HepG2 (cell line): ENCODE data around the gene MYO19. TPM values are rescaled to one million over a fixed set of nuclear protein-coding genes. Genes with fewer than 3 reads are reported as not detected.
A peak's percentile ranks its signal among the peaks of the same experiment; 100 is the strongest.

ENCODE experiments used
- ATF7-NPFF ChIP-seq: sonication (generic); formaldehyde crosslinking; IDR thresholded peaks from 2 replicates; pipeline ENCODE4 v1.8.1; 2023; ENCODE audit warnings: mild to moderate bottlenecking, low read depth, missing genetic modification reagents, moderate library complexity
- HDAC1 ChIP-seq: sonication (generic); formaldehyde crosslinking; IDR thresholded peaks from 2 replicates; pipeline ENCODE4 v1.5.1; 2020; ENCODE audit warnings: mild to moderate bottlenecking, missing genetic modification reagents
- HOXA3 ChIP-seq: sonication (generic); formaldehyde crosslinking; IDR thresholded peaks from 2 replicates; pipeline ENCODE4 v1.5.0; 2020; ENCODE audit warnings: missing genetic modification reagents
- JUN ChIP-seq: sonication (generic); formaldehyde crosslinking; IDR thresholded peaks from 2 replicates; pipeline ENCODE4 v1.4.0; 2020; ENCODE audit warnings: mild to moderate bottlenecking, missing genetic modification reagents
- PAF1 ChIP-seq: IDR thresholded peaks from 2 replicates; pipeline ENCODE4 v1.6.1; 2016; ENCODE audit warnings: missing genetic modification reagents, missing compliant biosample characterization
- SALL2 ChIP-seq: sonication (generic); formaldehyde crosslinking; IDR thresholded peaks from 2 replicates; pipeline ENCODE4 v1.8.1; 2023; ENCODE audit warnings: mild to moderate bottlenecking, missing genetic modification reagents, inconsistent platforms
- SYNCRIP ChIP-seq: fragments of 200-400 bp; formaldehyde crosslinking; IDR thresholded peaks from 2 replicates; pipeline ENCODE4 v1.6.1; 2018; ENCODE audit warnings: mild to moderate bottlenecking, low read depth, low read length; ENCODE audit not compliant: insufficient read depth
- ZC3H13 ChIP-seq: sonication (generic); formaldehyde crosslinking; IDR thresholded peaks from 2 replicates; pipeline ENCODE4 v1.8.1; 2023; ENCODE audit warnings: mild to moderate bottlenecking, missing genetic modification reagents, moderate library complexity
- ZNF224 ChIP-seq: sonication (generic); formaldehyde crosslinking; IDR thresholded peaks from 2 replicates; pipeline ENCODE4 v1.5.0; 2020; ENCODE audit warnings: mild to moderate bottlenecking, missing genetic modification reagents
- ZNF451 ChIP-seq: sonication (generic); formaldehyde crosslinking; IDR thresholded peaks from 2 replicates; pipeline ENCODE4 v1.5.0; 2020; ENCODE audit warnings: mild to moderate bottlenecking, missing genetic modification reagents
- ZNF547 ChIP-seq: sonication (generic); formaldehyde crosslinking; IDR thresholded peaks from 2 replicates; pipeline ENCODE4 v1.5.1; 2020; ENCODE audit warnings: mild to moderate bottlenecking, missing genetic modification reagents
- polyA plus RNA-seq, 8 experiments: library from polyadenylated mRNA; depleted of rRNA in 3 of 8; stranded (reverse) in 7 of 8; unstranded in 1 of 8; fragments of >200 nt; fragmentation: Illumina TruSeq in 4 of 8; extraction: Trizol in 4 of 8; gene quantifications; 2 replicates each; pipeline versions ENCODE4 v1.2.1 to v1.2.3, GENCODE V29; 2011 to 2016; ENCODE audit warnings: low read depth in 4 of 8, missing spikeins in 1 of 8, mixed read lengths in 1 of 8; ENCODE audit not compliant: insufficient read depth in 1 of 8
- total RNA-seq, 5 experiments: library from RNA; depleted of rRNA; stranded (reverse); fragments of >200 nt; fragmentation: Illumina TruSeq; extraction: Trizol; gene quantifications; 2 replicates each; pipeline ENCODE4 v1.2.3, GENCODE V29; 2016; ENCODE audit warnings: low read depth in 1 of 5
- TF ChIP-seq, protein P1 (sequence below): sonication (generic); formaldehyde crosslinking; conservative IDR thresholded peaks from 2 replicates; pipeline ENCODE4 v1.4.0; 2020; ENCODE audit warnings: missing genetic modification reagents
- TF ChIP-seq, protein P2 (sequence below): sonication (generic); formaldehyde crosslinking; conservative IDR thresholded peaks from 2 replicates; pipeline ENCODE4 v1.5.0; 2020; ENCODE audit warnings: missing genetic modification reagents

MYO19 gene
- total and polyA plus RNA-seq, 2 of the 13 experiments (the other 11 are each of a cell fraction or from before 2014, with no cell fraction given) = 75.7 to 82.3 TPM

DNA sequence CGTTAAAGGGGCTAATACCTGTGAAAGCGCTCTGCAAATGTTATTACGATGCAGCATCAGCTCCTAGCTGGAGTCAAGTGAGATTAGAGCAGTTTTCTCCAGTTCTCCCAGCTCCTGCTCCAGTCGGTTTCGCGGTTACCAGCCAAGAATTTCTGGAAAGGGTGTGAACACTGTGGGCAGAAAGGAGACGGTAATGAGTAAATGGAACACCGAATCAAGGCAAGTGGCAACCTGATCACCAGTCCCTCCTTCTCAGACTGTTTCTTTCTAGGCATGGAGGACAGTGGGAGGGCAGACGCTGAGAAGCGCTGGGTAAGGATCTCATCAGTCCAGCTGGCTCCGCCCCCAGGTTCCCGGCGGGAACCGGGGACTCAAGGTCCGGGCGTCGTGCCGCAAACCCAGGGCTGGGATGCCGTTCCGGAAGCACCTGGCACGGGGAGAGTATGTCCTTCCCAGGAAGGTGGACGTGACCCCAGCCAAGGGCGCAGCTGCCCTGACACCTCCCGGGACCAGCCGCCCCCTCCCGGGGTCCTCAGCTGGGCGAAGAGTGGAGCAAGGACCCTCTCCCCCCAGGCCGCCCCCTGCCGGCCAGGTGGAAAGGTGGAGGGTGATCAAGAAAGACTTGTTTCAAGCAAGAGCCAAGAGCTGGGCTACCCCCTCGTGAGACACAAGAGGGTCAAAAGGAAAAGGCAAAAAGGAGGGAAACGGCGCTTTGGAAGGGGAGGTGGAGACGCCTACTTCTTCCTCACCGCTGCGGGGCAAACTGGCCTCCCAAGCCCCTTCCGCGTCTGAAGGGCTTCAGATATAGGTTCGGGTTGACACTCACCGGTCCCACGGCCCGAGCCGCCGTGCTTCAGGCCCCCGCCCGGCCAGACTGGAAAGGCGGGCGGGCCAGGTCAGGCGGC, 481 bp downstream of the MYO19 start (continued):
- TF ChIP-seq JUN (CRISPR knock-in tag) (0 out of 2 replicates have a peak, but pooled peaks have one; percentile 28), ZNF451 (CRISPR knock-in tag) (no peak), ZNF224 (CRISPR knock-in tag) (peak; percentile 42; the same call in 1 of the 2 replicates), ZC3H13 (CRISPR knock-in tag) (peak; percentile 54; the same call in 1 of the 2 replicates), HOXA3 (CRISPR knock-in tag) (peak; percentile 25), PAF1 (CRISPR knock-in tag) (no peak), HDAC1 (CRISPR knock-in tag) (0 out of 2 replicates have a peak, but pooled peaks have one; percentile 30), ZNF547 (CRISPR knock-in tag) (peak; percentile 6; the same call in 1 of the 2 replicates), SYNCRIP (no peak), SALL2 (CRISPR knock-in tag) (no peak), ATF7-NPFF (CRISPR knock-in tag) (no peak)
- TF ChIP-seq, protein P1, sequence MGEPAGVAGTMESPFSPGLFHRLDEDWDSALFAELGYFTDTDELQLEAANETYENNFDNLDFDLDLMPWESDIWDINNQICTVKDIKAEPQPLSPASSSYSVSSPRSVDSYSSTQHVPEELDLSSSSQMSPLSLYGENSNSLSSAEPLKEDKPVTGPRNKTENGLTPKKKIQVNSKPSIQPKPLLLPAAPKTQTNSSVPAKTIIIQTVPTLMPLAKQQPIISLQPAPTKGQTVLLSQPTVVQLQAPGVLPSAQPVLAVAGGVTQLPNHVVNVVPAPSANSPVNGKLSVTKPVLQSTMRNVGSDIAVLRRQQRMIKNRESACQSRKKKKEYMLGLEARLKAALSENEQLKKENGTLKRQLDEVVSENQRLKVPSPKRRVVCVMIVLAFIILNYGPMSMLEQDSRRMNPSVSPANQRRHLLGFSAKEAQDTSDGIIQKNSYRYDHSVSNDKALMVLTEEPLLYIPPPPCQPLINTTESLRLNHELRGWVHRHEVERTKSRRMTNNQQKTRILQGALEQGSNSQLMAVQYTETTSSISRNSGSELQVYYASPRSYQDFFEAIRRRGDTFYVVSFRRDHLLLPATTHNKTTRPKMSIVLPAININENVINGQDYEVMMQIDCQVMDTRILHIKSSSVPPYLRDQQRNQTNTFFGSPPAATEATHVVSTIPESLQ (CRISPR knock-in tag) = no peak
- TF ChIP-seq, protein P2, sequence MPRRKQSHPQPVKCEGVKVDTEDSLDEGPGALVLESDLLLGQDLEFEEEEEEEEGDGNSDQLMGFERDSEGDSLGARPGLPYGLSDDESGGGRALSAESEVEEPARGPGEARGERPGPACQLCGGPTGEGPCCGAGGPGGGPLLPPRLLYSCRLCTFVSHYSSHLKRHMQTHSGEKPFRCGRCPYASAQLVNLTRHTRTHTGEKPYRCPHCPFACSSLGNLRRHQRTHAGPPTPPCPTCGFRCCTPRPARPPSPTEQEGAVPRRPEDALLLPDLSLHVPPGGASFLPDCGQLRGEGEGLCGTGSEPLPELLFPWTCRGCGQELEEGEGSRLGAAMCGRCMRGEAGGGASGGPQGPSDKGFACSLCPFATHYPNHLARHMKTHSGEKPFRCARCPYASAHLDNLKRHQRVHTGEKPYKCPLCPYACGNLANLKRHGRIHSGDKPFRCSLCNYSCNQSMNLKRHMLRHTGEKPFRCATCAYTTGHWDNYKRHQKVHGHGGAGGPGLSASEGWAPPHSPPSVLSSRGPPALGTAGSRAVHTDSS = no peak
